ENCODE results near the gene CCDC33.

DNA sequence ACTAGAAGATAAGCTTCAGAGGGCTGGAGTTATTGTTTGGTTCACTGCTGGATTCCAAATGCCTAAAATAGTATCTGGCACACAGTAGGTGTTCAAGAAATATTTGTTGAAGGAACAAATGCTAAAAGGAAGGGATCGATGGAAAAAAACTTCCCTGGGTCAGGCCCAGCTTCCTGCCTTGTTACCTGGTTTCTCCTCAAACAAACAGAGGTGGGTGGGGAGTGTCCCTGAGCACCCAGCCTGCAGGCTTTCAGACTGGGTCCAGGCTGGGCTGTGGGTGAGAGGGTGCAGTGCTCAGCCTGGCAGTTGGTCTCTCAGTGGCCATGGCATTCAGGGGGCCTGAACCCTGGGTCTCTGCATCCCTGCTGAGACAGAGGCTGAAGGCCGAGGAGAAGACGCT is 19.2 kb upstream of the CCDC33 start:
- TF ChIP-seq POLR2AphosphoS5 (IDR thresholded peaks at IDR 0.05; ENCODE audit: low read depth), result no peak
- TF ChIP-seq, protein P1, sequence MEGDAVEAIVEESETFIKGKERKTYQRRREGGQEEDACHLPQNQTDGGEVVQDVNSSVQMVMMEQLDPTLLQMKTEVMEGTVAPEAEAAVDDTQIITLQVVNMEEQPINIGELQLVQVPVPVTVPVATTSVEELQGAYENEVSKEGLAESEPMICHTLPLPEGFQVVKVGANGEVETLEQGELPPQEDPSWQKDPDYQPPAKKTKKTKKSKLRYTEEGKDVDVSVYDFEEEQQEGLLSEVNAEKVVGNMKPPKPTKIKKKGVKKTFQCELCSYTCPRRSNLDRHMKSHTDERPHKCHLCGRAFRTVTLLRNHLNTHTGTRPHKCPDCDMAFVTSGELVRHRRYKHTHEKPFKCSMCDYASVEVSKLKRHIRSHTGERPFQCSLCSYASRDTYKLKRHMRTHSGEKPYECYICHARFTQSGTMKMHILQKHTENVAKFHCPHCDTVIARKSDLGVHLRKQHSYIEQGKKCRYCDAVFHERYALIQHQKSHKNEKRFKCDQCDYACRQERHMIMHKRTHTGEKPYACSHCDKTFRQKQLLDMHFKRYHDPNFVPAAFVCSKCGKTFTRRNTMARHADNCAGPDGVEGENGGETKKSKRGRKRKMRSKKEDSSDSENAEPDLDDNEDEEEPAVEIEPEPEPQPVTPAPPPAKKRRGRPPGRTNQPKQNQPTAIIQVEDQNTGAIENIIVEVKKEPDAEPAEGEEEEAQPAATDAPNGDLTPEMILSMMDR (IDR thresholded peaks at IDR 0.05; ENCODE audit: insufficient read depth, low read length), result no peak
- TF ChIP-seq, protein P2, sequence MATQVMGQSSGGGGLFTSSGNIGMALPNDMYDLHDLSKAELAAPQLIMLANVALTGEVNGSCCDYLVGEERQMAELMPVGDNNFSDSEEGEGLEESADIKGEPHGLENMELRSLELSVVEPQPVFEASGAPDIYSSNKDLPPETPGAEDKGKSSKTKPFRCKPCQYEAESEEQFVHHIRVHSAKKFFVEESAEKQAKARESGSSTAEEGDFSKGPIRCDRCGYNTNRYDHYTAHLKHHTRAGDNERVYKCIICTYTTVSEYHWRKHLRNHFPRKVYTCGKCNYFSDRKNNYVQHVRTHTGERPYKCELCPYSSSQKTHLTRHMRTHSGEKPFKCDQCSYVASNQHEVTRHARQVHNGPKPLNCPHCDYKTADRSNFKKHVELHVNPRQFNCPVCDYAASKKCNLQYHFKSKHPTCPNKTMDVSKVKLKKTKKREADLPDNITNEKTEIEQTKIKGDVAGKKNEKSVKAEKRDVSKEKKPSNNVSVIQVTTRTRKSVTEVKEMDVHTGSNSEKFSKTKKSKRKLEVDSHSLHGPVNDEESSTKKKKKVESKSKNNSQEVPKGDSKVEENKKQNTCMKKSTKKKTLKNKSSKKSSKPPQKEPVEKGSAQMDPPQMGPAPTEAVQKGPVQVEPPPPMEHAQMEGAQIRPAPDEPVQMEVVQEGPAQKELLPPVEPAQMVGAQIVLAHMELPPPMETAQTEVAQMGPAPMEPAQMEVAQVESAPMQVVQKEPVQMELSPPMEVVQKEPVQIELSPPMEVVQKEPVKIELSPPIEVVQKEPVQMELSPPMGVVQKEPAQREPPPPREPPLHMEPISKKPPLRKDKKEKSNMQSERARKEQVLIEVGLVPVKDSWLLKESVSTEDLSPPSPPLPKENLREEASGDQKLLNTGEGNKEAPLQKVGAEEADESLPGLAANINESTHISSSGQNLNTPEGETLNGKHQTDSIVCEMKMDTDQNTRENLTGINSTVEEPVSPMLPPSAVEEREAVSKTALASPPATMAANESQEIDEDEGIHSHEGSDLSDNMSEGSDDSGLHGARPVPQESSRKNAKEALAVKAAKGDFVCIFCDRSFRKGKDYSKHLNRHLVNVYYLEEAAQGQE (IDR thresholded peaks at IDR 0.05; ENCODE audit: insufficient replicate concordance, low read depth), result no peak

Data from HL-60 (cell line).